HG03196 (cell line): ENCODE measurements around the gene KIAA0232.
A peak's percentile ranks its signal among the peaks of the same experiment; 100 is the strongest.

Experiments used
- ATAC-seq: cut with Tn5 transposase; IDR thresholded peaks from one replicate; pipeline ENCODE4 v1.9.1; 2021; ENCODE audit not compliant: unreplicated experiment

Gene KIAA0232

GRCh38 chr4:6782147-6782845 lies at the start of gene KIAA0232:
TSS of gene KIAA0232 (plus strand) at chr4:6782727. CDS start at chr4:6824454, 41,727 bp downstream.
- peak; percentile 68 for ATAC-seq

GRCh38 chr4:6733358-6734164 lies 49.0 kb upstream of the KIAA0232 start:
- ATAC-seq, result no peak

- ATAC-seq, result no peak
These were observed 48.3 kb upstream of the KIAA0232 start for GRCh38 chr4:6734165-6734786.

GRCh38 chr4:6739920-6740319 lies 42.6 kb upstream of the KIAA0232 start:
- no peak for ATAC-seq

- ATAC-seq, result no peak
These were observed 42.2 kb upstream of the KIAA0232 start for GRCh38 chr4:6740347-6740746.

- ATAC-seq, result no peak
These were observed 40.0 kb upstream of the KIAA0232 start for GRCh38 chr4:6742507-6742906.

GRCh38 chr4:6742989-6743388 lies 39.5 kb upstream of the KIAA0232 start:
- no peak for ATAC-seq

GRCh38 chr4:6746721-6747293 lies 35.7 kb upstream of the KIAA0232 start:
- no peak for ATAC-seq

- ATAC-seq, result no peak
These were observed 35.1 kb upstream of the KIAA0232 start for GRCh38 chr4:6747294-6748051.

GRCh38 chr4:6748286-6748685 lies 34.2 kb upstream of the KIAA0232 start:
- ATAC-seq, result no peak

GRCh38 chr4:6749340-6750171 lies 33.0 kb upstream of the KIAA0232 start:
- no peak for ATAC-seq

- ATAC-seq, result no peak
These were observed 32.0 kb upstream of the KIAA0232 start for GRCh38 chr4:6750286-6751221.

- no peak for ATAC-seq
These were observed 30.7 kb upstream of the KIAA0232 start for GRCh38 chr4:6751611-6752485.

- ATAC-seq, result no peak
These were observed 30.1 kb upstream of the KIAA0232 start for GRCh38 chr4:6752486-6752829.

GRCh38 chr4:6753103-6753560 lies 29.4 kb upstream of the KIAA0232 start:
- ATAC-seq, result no peak

GRCh38 chr4:6753891-6754290 lies 28.6 kb upstream of the KIAA0232 start:
- no peak for ATAC-seq

GRCh38 chr4:6754481-6755087 lies 27.9 kb upstream of the KIAA0232 start:
- ATAC-seq, result no peak
